OCI-LY7 (cell line): Measurements from ENCODE around the gene SLC26A8. TPM values are rescaled to one million over a fixed set of nuclear protein-coding genes. Genes with fewer than 3 reads are reported as not detected.

Experiments
- BruUV-seq: library from RNA; stranded (reverse); fragments of 400-500 nt; replicated peaks from 2 replicates; lab custom pipeline; 2021; lab: Mats Ljungman, UMichigan
- CTCF ChIA-PET: fragments of 300-600 bp; sonication (Branson Sonifier 250); formaldehyde crosslinking; loops from one replicate; lab custom pipeline; 2022; ENCODE audit warnings: antibody characterized with exemption; ENCODE audit not compliant: unreplicated experiment; lab: Charles Lee
- POLR2A ChIA-PET: fragments of 300-600 bp; sonication (Branson Sonifier 250); formaldehyde crosslinking; loops from one replicate; lab custom pipeline; 2022; ENCODE audit warnings: antibody characterized with exemption; lab: Charles Lee
- DNase-seq: peaks from one replicate; pipeline ENCODE4 v3.0.0-alpha.2; 2015; ENCODE audit warnings: low spot score
- H2AFZ ChIP-seq: fragments of 200-600 bp; sonication (generic), shearing (Covaris generic); 2 replicates; pipeline ENCODE4 v1.6.1; 2014; ENCODE audit warnings: mild to moderate bottlenecking, antibody characterized with exemption, low read length, moderate library complexity
- H3K27ac ChIP-seq: fragments of 200-600 bp; sonication (generic); 2 replicates; pipeline ENCODE4 v1.5.1; 2014; ENCODE audit warnings: mixed run types, low read depth, mild to moderate bottlenecking, moderate library complexity, low read length, inconsistent platforms; ENCODE audit not compliant: poor library complexity, severe bottlenecking
- H3K36me3 ChIP-seq: fragments of 200-600 bp; sonication (generic); 2 replicates; pipeline ENCODE4 v1.6.1; 2014; ENCODE audit warnings: mild to moderate bottlenecking, antibody characterized with exemption, low read length, moderate library complexity, mixed read lengths; ENCODE audit not compliant: insufficient read depth
- H3K4me1 ChIP-seq: fragments of 200-600 bp; sonication (generic); 2 replicates; pipeline ENCODE4 v1.5.1; 2014; ENCODE audit warnings: mild to moderate bottlenecking, low read length; ENCODE audit not compliant: insufficient read depth, poor library complexity, severe bottlenecking
- H3K4me2 ChIP-seq: fragments of 200-600 bp; sonication (generic); 2 replicates; pipeline ENCODE4 v1.6.1; 2014; ENCODE audit warnings: mild to moderate bottlenecking, low read length
- H3K4me3 ChIP-seq: fragments of 200-600 bp; sonication (generic); 2 replicates; pipeline ENCODE4 v1.5.1; 2014; ENCODE audit warnings: mild to moderate bottlenecking, low read depth, low read length; ENCODE audit not compliant: poor library complexity, severe bottlenecking
- H3K79me2 ChIP-seq: fragments of 200-600 bp; sonication (generic); 2 replicates; pipeline ENCODE4 v1.6.1; 2016; ENCODE audit warnings: low read depth, mild to moderate bottlenecking, low read length, moderate library complexity, mixed read lengths; ENCODE audit not compliant: insufficient read depth
- H3K9me2 ChIP-seq: fragments of 200-600 bp; sonication (generic); 2 replicates; pipeline ENCODE4 v1.6.1; 2016; ENCODE audit warnings: mild to moderate bottlenecking, low read length, mixed read lengths; ENCODE audit not compliant: insufficient read depth
- H3K9me3 ChIP-seq: fragments of 200-600 bp; sonication (generic); 2 replicates; pipeline ENCODE4 v1.6.1; 2014; ENCODE audit warnings: mild to moderate bottlenecking, mixed run types, low read length, mixed read lengths
- H4K20me1 ChIP-seq: fragments of 200-600 bp; sonication (generic); 2 replicates; pipeline ENCODE4 v1.6.1; 2014; ENCODE audit warnings: mild to moderate bottlenecking, antibody characterized with exemption, low read length, moderate library complexity, mixed read lengths; ENCODE audit not compliant: insufficient read depth
- EZH2phosphoT487 ChIP-seq: fragments of 200-600 bp; sonication (generic); IDR thresholded peaks from 2 replicates; pipeline ENCODE4 v1.6.1; 2018; ENCODE audit warnings: low read depth, borderline replicate concordance, mild to moderate bottlenecking, mixed run types, antibody characterized with exemption, low read length, moderate library complexity, mixed read lengths
- intact Hi-C: fragments of 100-400 bp; cut with micrococcal nuclease; formaldehyde crosslinking; loops from one replicate; pipeline ENCODE4 v1.10.0; 2022; ENCODE audit not compliant: unreplicated experiment
- total RNA-seq, 2 experiments: library from RNA; depleted of rRNA in 1 of 2; stranded (reverse); fragments of >200 nt in 1 of 2; shearing (Covaris generic) in 1 of 2; gene quantifications; 2 replicates each; pipeline ENCODE4 v1.2.3, GENCODE V29; 2014 to 2022
- TF ChIP-seq, protein P1 (sequence below): fragments of 200-600 bp; sonication (generic); conservative IDR thresholded peaks from 2 replicates; pipeline ENCODE4 v1.5.1; 2014; ENCODE audit warnings: mild to moderate bottlenecking, antibody characterized with exemption, low read length, moderate library complexity, mixed read lengths

Gene SLC26A8
- total RNA-seq, 2 experiments from 2014 or later = not detected

- Histone ChIP-seq H3K4me2 (no peak overlapping the region), H3K27ac (no peak overlapping the region), H3K4me1 (peaks cover 5% of the 10 kb centered on the region), H4K20me1 (peaks cover 7% of the 10 kb centered on the region), H3K9me3 (no peaks in the 10 kb centered on the region), H3K4me3 (no peak overlapping the region), H2AFZ (no peak overlapping the region), H3K9me2 (no peaks in the 10 kb centered on the region), H3K79me2 (peaks cover 31% of the 10 kb centered on the region), H3K36me3 (peaks cover 4% of the 10 kb centered on the region; the same call in 1 of the 2 replicates)
- intact Hi-C loops = loop anchor here (2.0 to 5.0 kb wide), 2 partner anchors 86 to 277 kb away; no protein-coding TSS in a partner anchor
- ChIA-PET CTCF (no interaction called here), POLR2A (interaction anchor here (1.0 kb wide), 1 partner anchor 85 kb away, joined by 3 read pairs; no protein-coding TSS in a partner anchor)
- TF ChIP-seq, protein P1, sequence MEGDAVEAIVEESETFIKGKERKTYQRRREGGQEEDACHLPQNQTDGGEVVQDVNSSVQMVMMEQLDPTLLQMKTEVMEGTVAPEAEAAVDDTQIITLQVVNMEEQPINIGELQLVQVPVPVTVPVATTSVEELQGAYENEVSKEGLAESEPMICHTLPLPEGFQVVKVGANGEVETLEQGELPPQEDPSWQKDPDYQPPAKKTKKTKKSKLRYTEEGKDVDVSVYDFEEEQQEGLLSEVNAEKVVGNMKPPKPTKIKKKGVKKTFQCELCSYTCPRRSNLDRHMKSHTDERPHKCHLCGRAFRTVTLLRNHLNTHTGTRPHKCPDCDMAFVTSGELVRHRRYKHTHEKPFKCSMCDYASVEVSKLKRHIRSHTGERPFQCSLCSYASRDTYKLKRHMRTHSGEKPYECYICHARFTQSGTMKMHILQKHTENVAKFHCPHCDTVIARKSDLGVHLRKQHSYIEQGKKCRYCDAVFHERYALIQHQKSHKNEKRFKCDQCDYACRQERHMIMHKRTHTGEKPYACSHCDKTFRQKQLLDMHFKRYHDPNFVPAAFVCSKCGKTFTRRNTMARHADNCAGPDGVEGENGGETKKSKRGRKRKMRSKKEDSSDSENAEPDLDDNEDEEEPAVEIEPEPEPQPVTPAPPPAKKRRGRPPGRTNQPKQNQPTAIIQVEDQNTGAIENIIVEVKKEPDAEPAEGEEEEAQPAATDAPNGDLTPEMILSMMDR = no peak
- no peak for TF ChIP-seq EZH2phosphoT487
- no TSS peak for BruUV-seq
- DNase-seq = no peak
Observed at GRCh38 chr6:36025932-36026327, 1.5 kb upstream of the SLC26A8 start.

DNA sequence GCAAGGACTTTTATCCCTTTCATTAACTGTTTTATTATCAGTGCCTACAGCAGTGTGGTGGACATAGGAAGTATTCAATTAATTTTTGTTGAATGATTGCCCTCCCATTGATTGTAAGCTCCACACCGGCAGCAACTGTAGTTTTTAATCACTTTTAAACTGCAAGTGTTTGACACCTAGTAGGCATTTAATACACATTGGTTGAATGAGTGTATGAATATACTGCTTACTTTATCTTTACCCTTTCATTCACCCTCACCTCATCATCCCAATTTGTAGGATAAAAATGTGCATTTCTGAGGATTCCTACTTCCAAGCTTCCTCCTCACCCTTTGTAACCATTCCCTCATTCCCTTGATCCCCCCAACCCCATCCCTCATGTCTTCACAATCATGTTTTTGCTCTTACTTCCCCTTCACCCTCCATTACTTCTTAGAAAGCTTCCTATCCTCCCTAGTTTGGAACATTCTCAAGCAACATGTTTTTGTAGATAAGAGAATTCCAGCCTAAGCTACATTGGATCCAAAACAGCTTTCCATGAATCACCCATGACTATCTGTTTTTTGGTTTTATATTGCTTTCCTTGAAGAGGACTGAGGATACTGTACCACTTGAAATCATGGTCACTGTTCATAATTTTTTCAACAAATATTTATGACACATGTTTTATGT, 955 bp upstream of the SLC26A8 start:
- no TSS peak for BruUV-seq
- intact Hi-C loops = loop anchor here (5.0 kb wide), 1 partner anchor 87 kb away; no protein-coding TSS in a partner anchor
- Histone ChIP-seq H3K4me1 (peaks cover 5% of the 10 kb centered on the region), H2AFZ (no peak overlapping the region), H3K36me3 (peaks cover 4% of the 10 kb centered on the region; the same call in 1 of the 2 replicates), H3K4me2 (no peak overlapping the region), H3K9me3 (no peaks in the 10 kb centered on the region), H3K4me3 (no peak overlapping the region), H3K9me2 (no peaks in the 10 kb centered on the region), H3K79me2 (peaks cover 26% of the 10 kb centered on the region), H3K27ac (no peak overlapping the region), H4K20me1 (peaks cover 7% of the 10 kb centered on the region)
- TF ChIP-seq EZH2phosphoT487 = no peak
- TF ChIP-seq, protein P1 = no peak
- DNase-seq = no peak
- ChIA-PET POLR2A (interaction anchor here (0.8 to 1.0 kb wide), 2 partner anchors 86 to 351 kb away, joined by 3 read pairs; no protein-coding TSS in a partner anchor), CTCF (no interaction called here)

GRCh38 chr6:36020154-36020553, 4.3 kb downstream of the SLC26A8 start:
- Histone ChIP-seq H3K9me3 (no peaks in the 10 kb centered on the region), H3K27ac (no peak overlapping the region), H3K79me2 (no peaks in the 10 kb centered on the region), H2AFZ (no peak overlapping the region), H3K9me2 (no peaks in the 10 kb centered on the region), H3K4me3 (no peak overlapping the region), H4K20me1 (no peaks in the 10 kb centered on the region), H3K4me1 (no peaks in the 10 kb centered on the region), H3K36me3 (no peaks in the 10 kb centered on the region), H3K4me2 (no peak overlapping the region)
- CTCF ChIA-PET = no interaction called here
- POLR2A ChIA-PET = no interaction called here
- TF ChIP-seq, protein P1 = no peak
- TF ChIP-seq EZH2phosphoT487 = no peak
- DNase-seq = no peak
- BruUV-seq = no TSS peak
- intact Hi-C loops = no loop called here
